Right lobe of liver (tissue), 4 donors: ENCODE data around the gene BOD1L1.

Source experiments
- CTCF ChIP-seq, 4 donors: fragments of 200-600 bp in 3 of 4; fragments of 450-650 bp in 1 of 4; IDR thresholded peaks; one replicate each; pipeline versions ENCODE4 v1.5.1 to v1.8.0; 2016 to 2022; ENCODE audit warnings: antibody characterized with exemption in 4 of 4, mild to moderate bottlenecking in 2 of 4
- POLR2A ChIP-seq: fragments of 450-650 bp; IDR thresholded peaks from one replicate; pipeline ENCODE4 v1.6.1; 2017; ENCODE audit warnings: antibody characterized with exemption, mild to moderate bottlenecking
- donor health status: DM: no; HTN: no; CAD: no.
- donor health status: DM: no; HTN: no; CAD: no.
- donor health status: DM: no; HTN: yes; CAD: no.

- TF ChIP-seq POLR2A (no peak), CTCF (IDR thresholded peaks at IDR 0.05) (no peak)
These were observed 26.5 kb downstream of the BOD1L1 start for GRCh38 chr4:13601048-13601447.
